Large intestine (tissue), 3 donors: ENCODE data around the gene KRT9. TPM values are rescaled to one million over a fixed set of nuclear protein-coding genes. Genes with fewer than 3 reads are reported as not detected.

ENCODE experiments used
- DNase-seq, 2 donors: peaks; one replicate each; pipeline versions ENCODE4 v3.0.0 to v3.0.0-alpha.2; 2013
- H3K27ac ChIP-seq: one replicate; pipeline ENCODE4 v1.5.1; 2013; ENCODE audit warnings: low read length
- H3K27me3 ChIP-seq: 2 replicates; pipeline ENCODE4 v1.6.1; 2013; ENCODE audit warnings: low read length; ENCODE audit not compliant: control insufficient read depth, insufficient read depth
- H3K36me3 ChIP-seq: 2 replicates; pipeline ENCODE4 v1.6.1; 2013; ENCODE audit warnings: low read length; ENCODE audit not compliant: control insufficient read depth, insufficient read depth
- H3K4me1 ChIP-seq: one replicate; pipeline ENCODE4 v1.6.1; 2013; ENCODE audit warnings: low read length; ENCODE audit not compliant: control insufficient read depth, insufficient read depth
- H3K4me3 ChIP-seq: one replicate; pipeline ENCODE4 v1.5.1; 2013; ENCODE audit warnings: low read length
- H3K9me3 ChIP-seq: one replicate; pipeline ENCODE4 v1.6.1; 2013; ENCODE audit warnings: mild to moderate bottlenecking, low read depth, low read length, moderate library complexity; ENCODE audit not compliant: control insufficient read depth
- WGBS: methylation state at CpG from one replicate; pipeline ENCODE4 v1.1.5; 2013; ENCODE audit warnings: low lambda C conversion rate; ENCODE audit not compliant: insufficient coverage; 5-methylcytosine and 5-hydroxymethylcytosine counted together
- polyA plus RNA-seq: library from polyadenylated mRNA; unstranded; fragments of 120-200 nt; gene quantifications from one replicate; pipeline ENCODE4 v1.2.1, GENCODE V29; 2013

The KRT9 gene
- polyA plus RNA-seq, 1 donor, result not detected

GRCh38 chr17:41553987-41554680, 17.7 kb downstream of the KRT9 start:
- no peak overlapping the region for H3K27ac ChIP-seq
- 100% methylated on average over 3 of the region's 8 CpGs for WGBS

GRCh38 chr17:41553176-41553575, 18.7 kb downstream of the KRT9 start:
- no peak overlapping the region for H3K4me3 ChIP-seq
- peaks cover 21% of the 10 kb centered on the region for H3K4me1 ChIP-seq
- WGBS, result no CpG with 5 or more reads among the region's 4 CpGs
- no peaks in the 10 kb centered on the region for H3K9me3 ChIP-seq
- no peaks in the 10 kb centered on the region for H3K36me3 ChIP-seq
- H3K27ac ChIP-seq, result no peak overlapping the region
- DNase-seq, result no peak
- peaks cover 17% of the 10 kb centered on the region for H3K27me3 ChIP-seq

More at GRCh38 chr17:41553987-41554680, 17.7 kb downstream of the KRT9 start:
- Histone ChIP-seq H3K4me3 (no peak overlapping the region), H3K9me3 (no peaks in the 10 kb centered on the region), H3K4me1 (peaks cover 12% of the 10 kb centered on the region), H3K36me3 (no peaks in the 10 kb centered on the region), H3K27me3 (peaks cover 16% of the 10 kb centered on the region)
- no peak for DNase-seq

- Histone ChIP-seq H3K36me3 (no peaks in the 10 kb centered on the region), H3K4me1 (peaks cover 21% of the 10 kb centered on the region), H3K4me3 (no peak overlapping the region), H3K27me3 (peaks cover 21% of the 10 kb centered on the region), H3K9me3 (no peaks in the 10 kb centered on the region), H3K27ac (no peak overlapping the region)
- no peak for DNase-seq
- WGBS, result no CpG with 5 or more reads among the region's 5 CpGs
Observed at GRCh38 chr17:41552455-41552854, 19.4 kb downstream of the KRT9 start.

- Histone ChIP-seq H3K4me3 (no peak overlapping the region), H3K9me3 (peaks cover 5% of the 10 kb centered on the region), H3K4me1 (peaks cover 21% of the 10 kb centered on the region), H3K27me3 (peaks cover 21% of the 10 kb centered on the region), H3K36me3 (no peaks in the 10 kb centered on the region), H3K27ac (no peak overlapping the region)
- no CpG with 5 or more reads among the region's 5 CpGs for WGBS
- DNase-seq, result no peak
Observed at GRCh38 chr17:41551365-41551764, 20.5 kb downstream of the KRT9 start.

- peaks cover 5% of the 10 kb centered on the region for H3K9me3 ChIP-seq
- no peaks in the 10 kb centered on the region for H3K36me3 ChIP-seq
- peaks cover 20% of the 10 kb centered on the region for H3K27me3 ChIP-seq
- peak; percentile 69 to 78 for DNase-seq
- H3K4me3 ChIP-seq, result no peak overlapping the region
- WGBS, result no CpG with 5 or more reads among the region's 8 CpGs
- H3K4me1 ChIP-seq, result peaks cover 26% of the 10 kb centered on the region
- H3K27ac ChIP-seq, result peak overlapping the region; percentile 68
Observed at GRCh38 chr17:41549596-41550039, 22.2 kb downstream of the KRT9 start.

GRCh38 chr17:41548844-41549595, 22.8 kb downstream of the KRT9 start:
- peaks cover 20% of the 10 kb centered on the region for H3K27me3 ChIP-seq
- no CpG with 5 or more reads among the region's 25 CpGs for WGBS
- peaks cover 5% of the 10 kb centered on the region for H3K9me3 ChIP-seq
- no peaks in the 10 kb centered on the region for H3K36me3 ChIP-seq
- H3K4me1 ChIP-seq, result peaks cover 32% of the 10 kb centered on the region
- H3K4me3 ChIP-seq, result peak overlapping the region; percentile 19
- H3K27ac ChIP-seq, result peak overlapping the region; percentile 68
- peak; percentile 71 to 78 for DNase-seq

- no peak overlapping the region for H3K27ac ChIP-seq
- H3K36me3 ChIP-seq, result no peaks in the 10 kb centered on the region
- H3K27me3 ChIP-seq, result peaks cover 20% of the 10 kb centered on the region
- peak overlapping the region; percentile 19 for H3K4me3 ChIP-seq
- no peak for DNase-seq
- peaks cover 32% of the 10 kb centered on the region for H3K4me1 ChIP-seq
- peaks cover 5% of the 10 kb centered on the region for H3K9me3 ChIP-seq
- WGBS, result no CpG with 5 or more reads among the region's 23 CpGs
Observed at GRCh38 chr17:41547921-41548843, 23.7 kb downstream of the KRT9 start.

- no peak for DNase-seq
- no CpG with 5 or more reads among the region's 9 CpGs for WGBS
- H3K4me1 ChIP-seq, result peaks cover 32% of the 10 kb centered on the region
- H3K27me3 ChIP-seq, result peaks cover 20% of the 10 kb centered on the region
- H3K27ac ChIP-seq, result no peak overlapping the region
- H3K36me3 ChIP-seq, result no peaks in the 10 kb centered on the region
- H3K4me3 ChIP-seq, result no peak overlapping the region
- peaks cover 5% of the 10 kb centered on the region for H3K9me3 ChIP-seq
Observed at GRCh38 chr17:41547378-41547841, 24.4 kb downstream of the KRT9 start.

- H3K9me3 ChIP-seq, result peaks cover 5% of the 10 kb centered on the region
- DNase-seq, result no peak
- H3K36me3 ChIP-seq, result no peaks in the 10 kb centered on the region
- H3K27me3 ChIP-seq, result peaks cover 20% of the 10 kb centered on the region
- H3K27ac ChIP-seq, result no peak overlapping the region
- H3K4me1 ChIP-seq, result peaks cover 32% of the 10 kb centered on the region
- H3K4me3 ChIP-seq, result no peak overlapping the region
- WGBS, result no CpG with 5 or more reads among the region's 3 CpGs
Observed at GRCh38 chr17:41546819-41547218, 25.0 kb downstream of the KRT9 start.
